SJCRH30 (cell line): Measurements from ENCODE around the gene ATP5F1D. TPM values are rescaled to one million over a fixed set of nuclear protein-coding genes. Genes with fewer than 3 reads are reported as not detected.

Source experiments
- DNase-seq, 2 experiments: peaks; one replicate each; pipeline ENCODE4 v3.0.0-alpha.2; 2015 to 2020
- H3K27ac ChIP-seq: fragments of 250-450 bp; sonication (Bioruptor Pico); 2 replicates; pipeline ENCODE4 v1.5.1; 2020; ENCODE audit warnings: mild to moderate bottlenecking, moderate library complexity
- H3K27me3 ChIP-seq: fragments of 250-450 bp; sonication (Bioruptor Pico); 2 replicates; pipeline ENCODE4 v1.5.1; 2020; ENCODE audit warnings: mild to moderate bottlenecking, moderate library complexity
- H3K36me3 ChIP-seq: fragments of 250-450 bp; sonication (Bioruptor Pico); 2 replicates; pipeline ENCODE4 v1.5.1; 2020; ENCODE audit warnings: mild to moderate bottlenecking, moderate library complexity
- H3K4me1 ChIP-seq: fragments of 250-450 bp; sonication (Bioruptor Pico); 2 replicates; pipeline ENCODE4 v1.5.1; 2020; ENCODE audit warnings: mild to moderate bottlenecking, moderate library complexity
- H3K4me3 ChIP-seq: fragments of 250-450 bp; sonication (Bioruptor Pico); 2 replicates; pipeline ENCODE4 v1.5.1; 2020; ENCODE audit warnings: mild to moderate bottlenecking, moderate library complexity
- H3K9me3 ChIP-seq: fragments of 250-450 bp; sonication (Bioruptor Pico); replicated peaks from 2 replicates; pipeline ENCODE4 v1.5.1; 2020; ENCODE audit warnings: mild to moderate bottlenecking, moderate library complexity
- total RNA-seq: library from RNA; depleted of rRNA; stranded (reverse); fragments of >200 nt; shearing (Covaris generic); gene quantifications from 2 replicates; pipeline ENCODE4 v1.2.3, GENCODE V29; 2014

The ATP5F1D gene
- total RNA-seq, 1 experiment from 2014 or later = 25.5 TPM

GRCh38 chr19:1225440-1226226 is 15.9 kb upstream of the ATP5F1D start:
- Histone ChIP-seq H3K27ac (no peak overlapping the region), H3K27me3 (no peaks in the 10 kb centered on the region), H3K36me3 (peaks cover 20% of the 10 kb centered on the region), H3K4me3 (no peak overlapping the region), H3K4me1 (no peaks in the 10 kb centered on the region), H3K9me3 (no peaks in the 10 kb centered on the region)
- no peak for DNase-seq

GRCh38 chr19:1226227-1226518 is 15.4 kb upstream of the ATP5F1D start:
- Histone ChIP-seq H3K4me3 (no peak overlapping the region), H3K36me3 (peaks cover 20% of the 10 kb centered on the region), H3K27ac (no peak overlapping the region), H3K27me3 (no peaks in the 10 kb centered on the region), H3K9me3 (no peaks in the 10 kb centered on the region), H3K4me1 (no peaks in the 10 kb centered on the region)
- no peak for DNase-seq

- no peak for DNase-seq
- no peaks in the 10 kb centered on the region for H3K4me1 ChIP-seq
- no peaks in the 10 kb centered on the region for H3K9me3 ChIP-seq
- H3K27ac ChIP-seq = no peak overlapping the region
- H3K36me3 ChIP-seq = peaks cover 20% of the 10 kb centered on the region
- no peaks in the 10 kb centered on the region for H3K27me3 ChIP-seq
- H3K4me3 ChIP-seq = no peak overlapping the region
Observed at GRCh38 chr19:1226522-1227303, 14.8 kb upstream of the ATP5F1D start.

GRCh38 chr19:1227304-1228054 is 14.1 kb upstream of the ATP5F1D start:
- Histone ChIP-seq H3K36me3 (peaks cover 20% of the 10 kb centered on the region), H3K9me3 (no peaks in the 10 kb centered on the region), H3K27me3 (no peaks in the 10 kb centered on the region), H3K4me3 (no peak overlapping the region), H3K27ac (no peak overlapping the region), H3K4me1 (peaks cover 3% of the 10 kb centered on the region; the same call in 1 of the 2 replicates)
- DNase-seq = no peak

- DNase-seq = no peak
- Histone ChIP-seq H3K27me3 (no peaks in the 10 kb centered on the region), H3K4me1 (peaks cover 8% of the 10 kb centered on the region; the same call in 1 of the 2 replicates), H3K4me3 (no peak overlapping the region), H3K27ac (no peak overlapping the region), H3K36me3 (peaks cover 20% of the 10 kb centered on the region), H3K9me3 (no peaks in the 10 kb centered on the region)
Observed at GRCh38 chr19:1228161-1228957, 13.2 kb upstream of the ATP5F1D start.

GRCh38 chr19:1229056-1229923 is 12.3 kb upstream of the ATP5F1D start:
- peaks cover 20% of the 10 kb centered on the region for H3K36me3 ChIP-seq

GRCh38 chr19:1229924-1230782 is 11.4 kb upstream of the ATP5F1D start:
- Histone ChIP-seq H3K4me1 (peaks cover 8% of the 10 kb centered on the region; the same call in 1 of the 2 replicates), H3K36me3 (peaks cover 20% of the 10 kb centered on the region), H3K4me3 (no peak overlapping the region), H3K27ac (no peak overlapping the region), H3K9me3 (no peaks in the 10 kb centered on the region), H3K27me3 (no peaks in the 10 kb centered on the region)
- no peak for DNase-seq

More at GRCh38 chr19:1229056-1229923, 12.3 kb upstream of the ATP5F1D start:
- Histone ChIP-seq H3K27me3 (no peaks in the 10 kb centered on the region), H3K4me3 (no peak overlapping the region), H3K27ac (no peak overlapping the region), H3K4me1 (peaks cover 8% of the 10 kb centered on the region; the same call in 1 of the 2 replicates), H3K9me3 (no peaks in the 10 kb centered on the region)
- DNase-seq = no peak

- no peaks in the 10 kb centered on the region for H3K27me3 ChIP-seq
- no peak overlapping the region for H3K4me3 ChIP-seq
- H3K4me1 ChIP-seq = peaks cover 8% of the 10 kb centered on the region; the same call in 1 of the 2 replicates
- DNase-seq = no peak
- no peaks in the 10 kb centered on the region for H3K9me3 ChIP-seq
- peaks cover 20% of the 10 kb centered on the region for H3K36me3 ChIP-seq
- no peak overlapping the region for H3K27ac ChIP-seq
Observed at GRCh38 chr19:1230783-1231489, 10.6 kb upstream of the ATP5F1D start.

- no peak overlapping the region for H3K4me3 ChIP-seq
- H3K27me3 ChIP-seq = no peaks in the 10 kb centered on the region
- peaks cover 11% of the 10 kb centered on the region; the same call in 1 of the 2 replicates for H3K4me1 ChIP-seq
- DNase-seq = no peak
- peaks cover 11% of the 10 kb centered on the region for H3K36me3 ChIP-seq
- peak overlapping the region; percentile 17; the same call in 1 of the 2 replicates for H3K27ac ChIP-seq
- no peaks in the 10 kb centered on the region for H3K9me3 ChIP-seq
Observed at GRCh38 chr19:1231729-1232637, 9.6 kb upstream of the ATP5F1D start.

GRCh38 chr19:1232652-1233072 is 8.9 kb upstream of the ATP5F1D start:
- Histone ChIP-seq H3K27ac (peak overlapping the region; percentile 17; the same call in 1 of the 2 replicates), H3K4me3 (no peak overlapping the region), H3K4me1 (peaks cover 11% of the 10 kb centered on the region; the same call in 1 of the 2 replicates), H3K36me3 (peaks cover 5% of the 10 kb centered on the region), H3K27me3 (no peaks in the 10 kb centered on the region), H3K9me3 (no peaks in the 10 kb centered on the region)
- peak; percentile 51 to 57 for DNase-seq

GRCh38 chr19:1233115-1233667 is 8.4 kb upstream of the ATP5F1D start:
- peaks cover 11% of the 10 kb centered on the region; the same call in 1 of the 2 replicates for H3K4me1 ChIP-seq
- H3K36me3 ChIP-seq = peaks cover under 1% of the 10 kb centered on the region

More at GRCh38 chr19:1233115-1233667, 8.4 kb upstream of the ATP5F1D start:
- Histone ChIP-seq H3K9me3 (no peaks in the 10 kb centered on the region), H3K4me3 (no peak overlapping the region), H3K27me3 (peaks cover 1% of the 10 kb centered on the region; the same call in 1 of the 2 replicates), H3K27ac (peak overlapping the region; percentile 17; the same call in 1 of the 2 replicates)
- DNase-seq = no peak
